Loucy (cell line): ENCODE results near the gene DUSP28.

ENCODE experiments used
- H2AFZ ChIP-seq: fragments of 200-600 bp; sonication (generic); 2 replicates; pipeline ENCODE4 v1.6.0; 2016; ENCODE audit warnings: antibody characterized with exemption, mild to moderate bottlenecking, low read length, moderate library complexity
- H3F3A ChIP-seq: fragments of 200-600 bp; 2 replicates; pipeline ENCODE4 v1.6.0; 2016; ENCODE audit warnings: antibody characterized with exemption, low read depth, mild to moderate bottlenecking
- H3K27me3 ChIP-seq: fragments of 200-600 bp; sonication (generic); 2 replicates; pipeline ENCODE4 v1.6.1; 2014; ENCODE audit warnings: low read length, mild to moderate bottlenecking; ENCODE audit not compliant: insufficient read depth, poor library complexity, severe bottlenecking
- H3K36me3 ChIP-seq: fragments of 200-600 bp; sonication (generic); 2 replicates; pipeline ENCODE4 v1.6.1; 2016; ENCODE audit warnings: low read length; ENCODE audit not compliant: insufficient read depth
- H3K4me1 ChIP-seq: fragments of 200-600 bp; sonication (generic); 2 replicates; pipeline ENCODE4 v1.5.1; 2014; ENCODE audit warnings: low read length, mild to moderate bottlenecking; ENCODE audit not compliant: insufficient read depth, poor library complexity, severe bottlenecking
- H3K4me2 ChIP-seq: fragments of 200-600 bp; sonication (generic); 2 replicates; pipeline ENCODE4 v1.6.0; 2014; ENCODE audit warnings: antibody characterized with exemption, low read length, low read depth, mild to moderate bottlenecking; ENCODE audit not compliant: poor library complexity, severe bottlenecking
- H3K4me3 ChIP-seq: fragments of 200-600 bp; sonication (generic); 2 replicates; pipeline ENCODE4 v1.5.1; 2014; ENCODE audit warnings: low read length, mild to moderate bottlenecking, mixed read lengths; ENCODE audit not compliant: poor library complexity, severe bottlenecking
- H3K79me2 ChIP-seq: fragments of 200-600 bp; sonication (generic); 2 replicates; pipeline ENCODE4 v1.6.1; 2014; ENCODE audit warnings: low read length; ENCODE audit not compliant: insufficient read depth
- H3K9ac ChIP-seq: fragments of 200-600 bp; sonication (generic); 2 replicates; pipeline ENCODE4 v1.6.0; 2014; ENCODE audit warnings: mild to moderate bottlenecking, low read depth, low read length, moderate library complexity; ENCODE audit not compliant: poor library complexity, severe bottlenecking
- H3K9me2 ChIP-seq: fragments of 200-600 bp; sonication (generic); replicated peaks from 2 replicates; pipeline ENCODE4 v1.6.1; 2016; ENCODE audit warnings: low read depth, low read length, mixed read lengths
- H3K9me3 ChIP-seq: fragments of 200-600 bp; sonication (generic); 2 replicates; pipeline ENCODE4 v1.6.1; 2014; ENCODE audit warnings: mild to moderate bottlenecking, antibody characterized with exemption, low read length, low read depth; ENCODE audit not compliant: insufficient read depth
- H4K20me1 ChIP-seq: fragments of 200-600 bp; sonication (generic); 2 replicates; pipeline ENCODE4 v1.6.0; 2014; ENCODE audit warnings: antibody characterized with exemption, low read length, mild to moderate bottlenecking; ENCODE audit not compliant: insufficient read depth, poor library complexity, severe bottlenecking
- EZH2phosphoT487 ChIP-seq: fragments of 200-600 bp; IDR thresholded peaks from 2 replicates; pipeline ENCODE4 v1.6.1; 2018; ENCODE audit warnings: antibody characterized with exemption, mild to moderate bottlenecking, moderate library complexity, borderline replicate concordance
- TF ChIP-seq, protein P1 (sequence below): fragments of 200-600 bp; sonication (generic); conservative IDR thresholded peaks from 2 replicates; pipeline ENCODE4 v1.5.1; 2014; ENCODE audit warnings: mild to moderate bottlenecking, antibody characterized with exemption, low read length

Gene DUSP28, protein sequence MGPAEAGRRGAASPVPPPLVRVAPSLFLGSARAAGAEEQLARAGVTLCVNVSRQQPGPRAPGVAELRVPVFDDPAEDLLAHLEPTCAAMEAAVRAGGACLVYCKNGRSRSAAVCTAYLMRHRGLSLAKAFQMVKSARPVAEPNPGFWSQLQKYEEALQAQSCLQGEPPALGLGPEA

DNA sequence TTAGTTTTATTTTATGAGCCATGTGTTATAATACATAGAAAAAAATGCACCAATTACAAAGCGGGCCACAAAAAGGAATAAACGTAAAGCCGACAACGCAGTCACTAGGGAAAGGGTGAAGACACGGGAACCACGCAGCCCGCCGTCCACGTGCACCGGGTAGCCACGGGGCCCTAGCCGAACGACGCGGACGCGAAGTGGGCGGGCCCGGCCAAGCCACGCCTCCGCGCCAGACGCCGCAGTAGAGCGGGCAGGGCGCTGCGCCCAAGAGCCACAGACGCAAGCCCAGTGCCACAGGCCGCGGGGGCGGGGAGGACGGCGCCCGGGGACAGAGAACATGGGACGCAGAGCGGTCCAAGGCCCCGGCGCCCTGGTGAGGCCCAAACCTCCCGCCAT is at the start of gene DUSP28:
Gene DUSP28, plus strand, starts transcription at position 274 of the 396 bp plus-strand sequence. CDS start 328 bp downstream, outside the sequence.
- TF ChIP-seq, protein P1, sequence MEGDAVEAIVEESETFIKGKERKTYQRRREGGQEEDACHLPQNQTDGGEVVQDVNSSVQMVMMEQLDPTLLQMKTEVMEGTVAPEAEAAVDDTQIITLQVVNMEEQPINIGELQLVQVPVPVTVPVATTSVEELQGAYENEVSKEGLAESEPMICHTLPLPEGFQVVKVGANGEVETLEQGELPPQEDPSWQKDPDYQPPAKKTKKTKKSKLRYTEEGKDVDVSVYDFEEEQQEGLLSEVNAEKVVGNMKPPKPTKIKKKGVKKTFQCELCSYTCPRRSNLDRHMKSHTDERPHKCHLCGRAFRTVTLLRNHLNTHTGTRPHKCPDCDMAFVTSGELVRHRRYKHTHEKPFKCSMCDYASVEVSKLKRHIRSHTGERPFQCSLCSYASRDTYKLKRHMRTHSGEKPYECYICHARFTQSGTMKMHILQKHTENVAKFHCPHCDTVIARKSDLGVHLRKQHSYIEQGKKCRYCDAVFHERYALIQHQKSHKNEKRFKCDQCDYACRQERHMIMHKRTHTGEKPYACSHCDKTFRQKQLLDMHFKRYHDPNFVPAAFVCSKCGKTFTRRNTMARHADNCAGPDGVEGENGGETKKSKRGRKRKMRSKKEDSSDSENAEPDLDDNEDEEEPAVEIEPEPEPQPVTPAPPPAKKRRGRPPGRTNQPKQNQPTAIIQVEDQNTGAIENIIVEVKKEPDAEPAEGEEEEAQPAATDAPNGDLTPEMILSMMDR: no peak
- no peak for TF ChIP-seq EZH2phosphoT487
- peak within 1 kb of the TSS; percentile 89 for H3K4me2 ChIP-seq
- H3K9me3 ChIP-seq: no peaks in the 10 kb centered on the region
- H3K79me2 ChIP-seq: peaks cover 82% of the 10 kb centered on the region
- peaks cover 4% of the 10 kb centered on the region; the same call in 1 of the 2 replicates for H3K36me3 ChIP-seq
- H3K9me2 ChIP-seq: no peaks in the 10 kb centered on the region
- peaks cover 25% of the 10 kb centered on the region for H4K20me1 ChIP-seq
- H3K4me3 ChIP-seq: peak within 1 kb of the TSS; percentile 87
- peak within 1 kb of the TSS; percentile 98 for H3K9ac ChIP-seq
- H3K27me3 ChIP-seq: no peaks in the 10 kb centered on the region
- peak within 1 kb of the TSS; percentile 63 for H2AFZ ChIP-seq
- H3F3A ChIP-seq: no peaks in the 10 kb centered on the region
- peaks cover 42% of the 10 kb centered on the region for H3K4me1 ChIP-seq

DNA sequence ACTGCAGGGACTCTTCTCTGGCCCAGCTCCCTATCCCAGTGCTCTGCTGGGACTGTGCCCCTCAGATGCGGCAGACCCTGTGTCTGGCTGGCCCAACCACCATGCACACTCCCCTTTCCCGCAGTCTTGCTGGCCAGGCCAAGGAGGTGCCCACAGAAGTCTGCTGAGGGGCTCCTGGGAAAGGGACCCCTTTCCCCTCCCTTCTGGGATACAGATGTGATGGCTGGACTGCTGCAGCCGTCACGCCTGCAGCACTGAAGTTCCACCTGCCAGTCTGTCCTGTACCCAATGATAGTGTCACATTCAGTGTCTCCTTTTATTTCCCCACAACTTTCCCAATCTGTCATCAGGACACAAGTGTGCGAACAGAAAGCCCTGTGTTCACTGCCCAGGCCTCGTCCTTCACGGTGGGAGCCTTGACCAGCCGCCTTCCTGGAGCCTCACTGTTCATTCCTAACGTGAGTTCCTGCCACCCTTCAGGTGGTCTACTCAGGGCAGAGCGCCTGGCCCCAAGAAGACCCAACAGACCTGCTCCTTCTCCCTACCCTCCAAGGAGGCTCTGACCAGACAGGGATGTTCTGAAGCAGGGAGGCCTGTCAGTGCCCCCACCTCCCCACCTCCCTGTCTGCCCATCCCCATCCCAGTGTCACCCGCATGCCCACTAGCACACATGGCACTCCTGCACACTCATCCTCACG is 49.5 kb upstream of the DUSP28 start:
- Histone ChIP-seq H3K9ac (no peak overlapping the region), H3K79me2 (no peaks in the 10 kb centered on the region), H3K4me3 (no peak overlapping the region), H3K4me1 (no peaks in the 10 kb centered on the region), H3K9me2 (no peaks in the 10 kb centered on the region), H4K20me1 (no peaks in the 10 kb centered on the region), H3K9me3 (no peaks in the 10 kb centered on the region), H3K4me2 (no peak overlapping the region), H3K27me3 (no peaks in the 10 kb centered on the region), H2AFZ (no peak overlapping the region), H3K36me3 (no peaks in the 10 kb centered on the region), H3F3A (no peaks in the 10 kb centered on the region)
- TF ChIP-seq EZH2phosphoT487: no peak
- TF ChIP-seq, protein P1: no peak

DNA sequence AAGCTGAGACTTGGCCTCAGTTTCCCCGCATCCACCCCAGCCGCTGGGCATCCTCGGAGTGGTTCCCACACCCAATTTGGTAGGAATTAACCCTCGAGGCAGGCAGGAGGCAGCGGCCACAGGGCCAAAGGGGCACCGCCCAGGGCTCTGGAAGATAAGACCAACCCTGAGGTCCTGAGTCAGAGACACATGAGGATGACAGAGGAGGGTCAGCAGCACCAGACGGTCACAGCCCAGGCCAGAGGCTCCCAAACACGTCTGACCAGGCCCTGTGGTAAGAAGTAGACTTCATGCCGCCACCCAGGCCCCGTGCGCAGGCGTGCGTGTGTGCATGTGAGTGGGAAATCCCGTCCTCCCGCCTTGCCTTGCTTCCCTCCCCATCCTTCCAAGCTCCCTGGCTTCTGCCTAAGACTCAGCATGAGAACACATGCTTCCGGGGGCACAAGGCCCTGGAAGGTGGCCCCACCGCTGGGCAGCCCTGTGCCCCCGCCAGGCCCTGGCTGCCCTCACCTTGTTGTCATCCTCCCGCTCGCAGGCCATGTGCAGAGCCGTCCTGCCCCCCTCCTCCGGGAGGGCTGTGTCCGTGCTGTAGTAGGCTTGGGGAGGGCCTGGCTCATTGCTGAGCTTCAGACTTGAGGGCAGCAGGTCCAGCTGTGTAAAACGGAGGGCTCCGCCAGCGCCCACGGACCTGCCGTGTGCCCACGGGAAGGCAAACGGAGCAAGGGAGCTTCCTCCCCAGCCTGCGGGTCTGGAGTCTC is 48.6 kb upstream of the DUSP28 start:
- Histone ChIP-seq H3K36me3 (no peaks in the 10 kb centered on the region), H3K27me3 (no peaks in the 10 kb centered on the region)
- no peak for TF ChIP-seq EZH2phosphoT487
- TF ChIP-seq, protein P1: no peak

More for the DNA sequence above, 48.6 kb upstream of the DUSP28 start:
- Histone ChIP-seq H3K9me2 (no peaks in the 10 kb centered on the region), H3K4me2 (no peak overlapping the region), H3K9ac (no peak overlapping the region), H3K4me3 (no peak overlapping the region), H3K79me2 (no peaks in the 10 kb centered on the region), H3F3A (no peaks in the 10 kb centered on the region), H3K9me3 (no peaks in the 10 kb centered on the region), H4K20me1 (no peaks in the 10 kb centered on the region), H3K4me1 (no peaks in the 10 kb centered on the region), H2AFZ (no peak overlapping the region)
